IMR-90 (cell line): Measurements from ENCODE around the gene CASP8. TPM values are rescaled to one million over a fixed set of nuclear protein-coding genes. Genes with fewer than 3 reads are reported as not detected.

Experiments
- ATAC-seq: fragments of 200-7000 bp; cut with Tn5 transposase; 2 replicates; pipeline ENCODE4 v1.9.1; 2020; ENCODE audit warnings: low read depth, mild to moderate bottlenecking, moderate library complexity
- BruUV-seq: library from RNA; stranded (reverse); fragments of 400-500 nt; replicated peaks from 2 replicates; lab custom pipeline; 2021; lab: Mats Ljungman, UMichigan
- CTCF ChIA-PET: fragments of 300-600 bp; formaldehyde crosslinking; extraction: SDS; loops from one replicate; lab custom pipeline; 2021; ENCODE audit warnings: antibody characterized with exemption; lab: Yijun Ruan, JAX
- POLR2A ChIA-PET: fragments of 300-600 bp; sonication (Branson Sonifier 250); formaldehyde crosslinking; loops from one replicate; lab custom pipeline; 2022; ENCODE audit warnings: antibody characterized with exemption; ENCODE audit not compliant: unreplicated experiment; lab: Charles Lee
- DNase-seq: peaks from one replicate; pipeline ENCODE4 v3.0.0; 2013
- H2AFZ ChIP-seq: replicated peaks from 2 replicates; pipeline ENCODE3; 2013; ENCODE audit warnings: low read length, mild to moderate bottlenecking; ENCODE audit not compliant: poor library complexity
- H2AK5ac ChIP-seq: 2 replicates; pipeline ENCODE4 v1.6.1; 2013; ENCODE audit warnings: low read depth, low read length, inconsistent platforms
- H2AK9ac ChIP-seq: replicated peaks from 2 replicates; pipeline ENCODE3; 2013; ENCODE audit warnings: mild to moderate bottlenecking, low read depth, low read length, moderate library complexity; ENCODE audit not compliant: poor library complexity
- H2BK120ac ChIP-seq: 2 replicates; pipeline ENCODE4 v1.6.1; 2013; ENCODE audit warnings: low read depth, low read length, inconsistent platforms
- H2BK15ac ChIP-seq: 3 replicates; pipeline ENCODE4 v1.6.1; 2013; ENCODE audit warnings: low read depth, low read length, inconsistent platforms
- H2BK20ac ChIP-seq: 2 replicates; pipeline ENCODE4 v1.6.1; 2013; ENCODE audit warnings: low read depth, mild to moderate bottlenecking, inconsistent platforms, low read length, moderate library complexity
- H2BK5ac ChIP-seq: 2 replicates; pipeline ENCODE4 v1.6.1; 2013; ENCODE audit warnings: mild to moderate bottlenecking, low read depth, low read length, inconsistent platforms; ENCODE audit not compliant: poor library complexity, severe bottlenecking
- H3K14ac ChIP-seq: replicated peaks from 2 replicates; pipeline ENCODE4 v1.6.1; 2013; ENCODE audit warnings: low read depth, low read length, inconsistent platforms
- H3K18ac ChIP-seq: 2 replicates; pipeline ENCODE4 v1.6.1; 2013; ENCODE audit warnings: low read depth, low read length, control low read depth
- H3K23ac ChIP-seq: 2 replicates; pipeline ENCODE4 v1.6.1; 2013; ENCODE audit warnings: low read depth, low read length, inconsistent platforms
- H3K27ac ChIP-seq: 2 replicates; pipeline ENCODE4 v1.5.1; 2013; ENCODE audit warnings: mild to moderate bottlenecking, control low read depth, low read length; ENCODE audit not compliant: insufficient read depth
- H3K27me3 ChIP-seq: 2 replicates; pipeline ENCODE4 v1.6.1; 2013; ENCODE audit warnings: low read length; ENCODE audit not compliant: control insufficient read depth, insufficient read depth
- H3K36me3 ChIP-seq: 2 replicates; pipeline ENCODE4 v1.6.1; 2013; ENCODE audit warnings: low read length, mixed read lengths; ENCODE audit not compliant: control insufficient read depth, insufficient read depth
- H3K4ac ChIP-seq: 2 replicates; pipeline ENCODE4 v1.6.1; 2013; ENCODE audit warnings: low read depth, low read length, inconsistent platforms
- H3K4me1 ChIP-seq: 2 replicates; pipeline ENCODE4 v1.6.1; 2013; ENCODE audit warnings: low read length, mixed read lengths; ENCODE audit not compliant: control insufficient read depth, insufficient read depth
- H3K4me2 ChIP-seq: 2 replicates; pipeline ENCODE4 v1.6.1; 2013; ENCODE audit warnings: low read depth, mild to moderate bottlenecking, control low read depth, low read length, moderate library complexity
- H3K4me3 ChIP-seq: 2 replicates; pipeline ENCODE4 v1.5.1; 2013; ENCODE audit warnings: low read depth, mild to moderate bottlenecking, control low read depth, low read length, moderate library complexity; ENCODE audit not compliant: insufficient read depth
- H3K56ac ChIP-seq: 2 replicates; pipeline ENCODE4 v1.6.1; 2013; ENCODE audit warnings: low read length, inconsistent platforms; ENCODE audit not compliant: insufficient read depth; ENCODE audit errors: extremely low read depth
- H3K79me1 ChIP-seq, 2 experiments: 2 replicates each; pipeline ENCODE4 v1.6.1; 2013; ENCODE audit warnings: low read length in 2 of 2, inconsistent platforms in 1 of 2, low read depth in 1 of 2
- H3K9ac ChIP-seq: 2 replicates; pipeline ENCODE4 v1.6.1; 2013; ENCODE audit warnings: low read depth, low read length, control low read depth
- H3K9me1 ChIP-seq: 2 replicates; pipeline ENCODE4 v1.6.1; 2013; ENCODE audit warnings: low read length, inconsistent platforms; ENCODE audit not compliant: insufficient read depth
- H3K9me3 ChIP-seq: 2 replicates; pipeline ENCODE4 v1.6.1; 2013; ENCODE audit warnings: low read length; ENCODE audit not compliant: control insufficient read depth, insufficient read depth
- H4K20me1 ChIP-seq: 2 replicates; pipeline ENCODE4 v1.6.1; 2013; ENCODE audit warnings: low read length, inconsistent platforms; ENCODE audit not compliant: insufficient read depth
- H4K5ac ChIP-seq: 2 replicates; pipeline ENCODE4 v1.6.1; 2013; ENCODE audit warnings: mild to moderate bottlenecking, low read depth, low read length, control low read depth
- H4K8ac ChIP-seq, 2 experiments: 2 replicates each; pipeline ENCODE4 v1.6.1; 2013; ENCODE audit warnings: low read depth in 2 of 2, low read length in 2 of 2, control low read depth in 1 of 2, inconsistent platforms in 1 of 2
- H4K91ac ChIP-seq: 2 replicates; pipeline ENCODE4 v1.6.1; 2013; ENCODE audit warnings: low read depth, low read length, inconsistent platforms; ENCODE audit not compliant: insufficient read depth
- CHD1 ChIP-seq: IDR thresholded peaks from 2 replicates; pipeline ENCODE4 v1.6.1; 2012; ENCODE audit warnings: low read depth, low read length, improper control_type of control experiment
- CTCF ChIP-seq: conservative IDR thresholded peaks from 2 replicates; pipeline ENCODE4 v1.5.1; 2012; ENCODE audit warnings: mild to moderate bottlenecking, low read depth, low read length, improper control_type of control experiment
- POLR2A ChIP-seq: IDR thresholded peaks from 2 replicates; pipeline ENCODE4 v1.6.1; 2012; ENCODE audit warnings: mild to moderate bottlenecking, low read depth, low read length
- USF2 ChIP-seq: fragments of 150-350 bp; IDR thresholded peaks from 2 replicates; pipeline ENCODE4 v1.6.1; 2017; ENCODE audit warnings: mild to moderate bottlenecking, antibody characterized with exemption, low read length, low read depth
- WGBS, 2 experiments: methylation state at CpG; one replicate each; pipeline versions ENCODE4 v1.1.5 to v1.1.7; 2013; ENCODE audit warnings: missing lambda C conversion rate in 2 of 2; ENCODE audit not compliant: insufficient read length in 1 of 2; ENCODE audit errors: extremely low coverage in 2 of 2; 5-methylcytosine and 5-hydroxymethylcytosine counted together
- dilution Hi-C: fragments of 300-500 bp; cut with HindIII; formaldehyde crosslinking; loops from one replicate; pipeline ENCODE4 v1.14.3; 2018; ENCODE audit warnings: low sequenced_read_pairs; ENCODE audit not compliant: unreplicated experiment
- in situ Hi-C: fragments of 300-500 bp; cut with MboI; formaldehyde crosslinking; loops from 3 replicates; pipeline ENCODE4 v1.14.3; 2019; ENCODE audit warnings: low sequenced_read_pairs, inconsistent platforms, mixed read lengths
- intact Hi-C: fragments of 100-400 bp; cut with micrococcal nuclease; formaldehyde crosslinking; loops from 2 replicates; pipeline ENCODE4 v1.10.0; 2022
- polyA plus RNA-seq, 3 experiments: library from polyadenylated mRNA; depleted of rRNA; stranded (reverse); fragments of >200 nt; gene quantifications; 2 replicates each; pipeline ENCODE4 v1.2.3, GENCODE V29; 2012; ENCODE audit warnings: low replicate concordance in 1 of 3
- total RNA-seq: library from RNA; depleted of rRNA; stranded (reverse); fragments of >200 nt; gene quantifications from 2 replicates; pipeline ENCODE4 v1.2.3, GENCODE V29; 2012

CASP8 gene
- total and polyA plus RNA-seq, 2 of the 4 experiments (the other 2 are of a cell fraction): 13.1 to 17.0 TPM

GRCh38 chr2:201219328-201220096 lies 40.8 kb upstream of the CASP8 start:
- Histone ChIP-seq H3K18ac (no peak overlapping the region), H2BK15ac (no peak overlapping the region), H3K27ac (no peak overlapping the region), H3K23ac (no peak overlapping the region), H3K4ac (no peak overlapping the region), H3K27me3 (peaks cover 2% of the 10 kb centered on the region; the same call in 1 of the 2 replicates), H2BK20ac (no peak overlapping the region), H2AFZ (no peak overlapping the region), H4K91ac (no peak overlapping the region), H2AK9ac (no peak overlapping the region), H3K4me3 (no peak overlapping the region), H3K56ac (no peak overlapping the region), H3K4me1 (no peaks in the 10 kb centered on the region), H4K20me1 (no peaks in the 10 kb centered on the region), H3K14ac (no peak overlapping the region), H4K5ac (no peak overlapping the region), H2BK120ac (no peak overlapping the region), H3K79me1 (no peaks in the 10 kb centered on the region), H4K8ac (no peak overlapping the region), H3K9me3 (no peaks in the 10 kb centered on the region), H3K9ac (no peak overlapping the region), H2BK5ac (no peak overlapping the region), H2AK5ac (no peak overlapping the region), H3K4me2 (no peak overlapping the region), H3K36me3 (no peaks in the 10 kb centered on the region), H3K9me1 (no peaks in the 10 kb centered on the region)
- dilution Hi-C loops (no loop called here), in situ Hi-C loops (no loop called here), intact Hi-C loops (no loop called here)
- ChIA-PET CTCF (interaction anchor here (0.6 to 1.5 kb wide), 2 partner anchors 12 to 20 kb away, joined by 5 read pairs; no protein-coding TSS in a partner anchor), POLR2A (no interaction called here)
- no peak for ATAC-seq
- WGBS, 2 experiments: no CpG with 5 or more reads among the region's 5 CpGs
- no peak for DNase-seq
- BruUV-seq: no TSS peak
- TF ChIP-seq CTCF (no peak), POLR2A (no peak), USF2 (no peak), CHD1 (no peak)
